Stimulated activated CD4-positive, alpha-beta T cell treated with anti-CD3 and anti-CD28 coated beads, Interleukin-1b, Interleukin-23, amount 100 ng/mL, for 24 hours (primary cell): ENCODE measurements around the gene ASCL2.

Experiments
- DNase-seq, 4 experiments: peaks; one replicate each; pipeline ENCODE4 v3.0.0-alpha.2; 2020; ENCODE audit warnings: low read depth in 4 of 4, low spot score in 1 of 4

The ASCL2 gene

GRCh38 chr11:2263071-2263565 lies 7.3 kb downstream of the ASCL2 start:
- no peak for DNase-seq

GRCh38 chr11:2262301-2263070 lies 7.9 kb downstream of the ASCL2 start:
- DNase-seq: no peak

GRCh38 chr11:2261436-2262230 lies 8.8 kb downstream of the ASCL2 start:
- no peak for DNase-seq

GRCh38 chr11:2260491-2261364 lies 9.7 kb downstream of the ASCL2 start:
- no peak for DNase-seq

GRCh38 chr11:2259897-2260451 lies 10.4 kb downstream of the ASCL2 start:
- no peak for DNase-seq

- no peak for DNase-seq
Measured at GRCh38 chr11:2259466-2259830, 10.9 kb downstream of the ASCL2 start.

- DNase-seq: no peak
Measured at GRCh38 chr11:2258501-2259465, 11.6 kb downstream of the ASCL2 start.

- DNase-seq: no peak
Measured at GRCh38 chr11:2256951-2257700, 13.3 kb downstream of the ASCL2 start.

GRCh38 chr11:2256293-2256913 lies 14.0 kb downstream of the ASCL2 start:
- DNase-seq: no peak

- no peak for DNase-seq
Measured at GRCh38 chr11:2252018-2252417, 18.4 kb downstream of the ASCL2 start.

- DNase-seq: no peak
Measured at GRCh38 chr11:2251138-2251537, 19.2 kb downstream of the ASCL2 start.

GRCh38 chr11:2250485-2250884 lies 19.9 kb downstream of the ASCL2 start:
- DNase-seq: no peak

GRCh38 chr11:2250041-2250440 lies 20.3 kb downstream of the ASCL2 start:
- DNase-seq: no peak

GRCh38 chr11:2249189-2249916 lies 21.0 kb downstream of the ASCL2 start:
- no peak for DNase-seq

- DNase-seq: no peak
Measured at GRCh38 chr11:2248762-2249161, 21.6 kb downstream of the ASCL2 start.

- no peak for DNase-seq
Measured at GRCh38 chr11:2248242-2248641, 22.1 kb downstream of the ASCL2 start.

GRCh38 chr11:2247496-2247895 lies 22.9 kb downstream of the ASCL2 start:
- DNase-seq: no peak

GRCh38 chr11:2240834-2241233 lies 29.6 kb downstream of the ASCL2 start:
- DNase-seq: no peak
